NT2/D1 (cell line): ENCODE measurements around the gene IFT43.

ENCODE experiments used
- YY1 ChIP-seq: IDR thresholded peaks from 2 replicates; pipeline ENCODE4 v1.6.1; 2011; ENCODE audit not compliant: insufficient read length, insufficient read depth
- ZNF274 ChIP-seq: IDR thresholded peaks from 2 replicates; pipeline ENCODE4 v1.6.1; 2011; ENCODE audit warnings: mild to moderate bottlenecking, low read depth, low read length

DNA sequence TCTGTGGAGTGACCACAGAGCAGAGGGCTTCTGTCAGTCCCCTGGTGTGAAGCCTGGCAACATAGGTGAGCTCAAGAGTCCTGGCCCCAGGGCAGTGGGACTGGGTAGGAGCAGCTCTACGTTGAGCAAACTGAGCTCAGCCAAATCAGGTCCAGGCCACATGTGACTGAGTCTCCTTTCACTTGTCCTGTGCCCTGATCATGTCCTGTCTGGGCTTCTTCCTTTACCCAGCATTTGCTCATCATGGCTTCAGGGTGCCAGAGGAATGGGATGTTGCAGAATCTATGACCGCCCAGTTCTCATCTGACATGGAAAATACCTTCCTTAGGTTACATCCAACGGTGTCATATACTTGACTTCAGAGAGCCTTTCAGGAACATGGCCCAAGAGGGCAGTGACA lies 99.8 kb downstream of the IFT43 start:
- TF ChIP-seq YY1 (no peak), ZNF274 (no peak)
